Measurements from ENCODE around the gene ARID1B. TPM values are rescaled to one million over a fixed set of nuclear protein-coding genes. Genes with fewer than 3 reads are reported as not detected.

ARID1B gene
- total RNA-seq, 1 experiment from 2014 or later: 91.7 TPM

DNA sequence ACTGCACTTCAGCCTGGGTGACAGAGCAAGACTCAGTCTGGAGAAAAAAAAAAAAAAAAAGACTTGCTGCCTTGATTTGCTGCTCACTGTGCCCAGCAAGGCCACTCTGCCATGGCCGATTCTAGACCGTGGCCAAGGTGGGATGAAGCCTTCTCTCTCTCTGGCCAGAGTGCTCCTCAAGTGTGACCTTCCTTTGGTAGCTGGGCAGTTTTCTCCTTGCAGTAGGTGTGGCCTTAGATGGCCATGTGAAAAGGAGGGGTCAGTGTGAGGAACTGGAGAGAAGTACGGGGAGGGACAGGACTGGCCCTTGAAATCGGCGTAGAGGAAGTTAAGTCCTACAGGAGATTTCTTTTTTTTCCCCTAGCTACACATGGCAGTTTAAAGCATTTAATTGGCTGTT, 272.0 kb downstream of the ARID1B start:
- DNase-seq (ENCODE audit: low read depth, low spot score): no peak
- peak; percentile 68; the same call in 1 of the 2 replicates for ATAC-seq
- in situ Hi-C loops (cut with HindIII; ENCODE audit: low pct_unique_long_range_greater_than_20kb, low sequenced_read_pairs) (no loop called here), intact Hi-C loops (cut with micrococcal nuclease; ENCODE audit: unreplicated experiment) (no loop called here)
- H3K4me3 ChIP-seq (ENCODE audit: low read depth in 2 of 2, low read length in 2 of 2): no peak overlapping the region
- H3K27ac ChIP-seq (ENCODE audit: low read length): no peak overlapping the region
- TF ChIP-seq POLR2AphosphoS5 (IDR thresholded peaks at IDR 0.05; ENCODE audit: low read depth, low read length) (no peak), SIN3A (IDR thresholded peaks at IDR 0.05; ENCODE audit: borderline replicate concordance, insufficient read depth, low read depth, low read length) (no peak), TCF7L2 (IDR thresholded peaks at IDR 0.05; ENCODE audit: low read depth, low read length) (no peak)
- TF ChIP-seq, protein P1, sequence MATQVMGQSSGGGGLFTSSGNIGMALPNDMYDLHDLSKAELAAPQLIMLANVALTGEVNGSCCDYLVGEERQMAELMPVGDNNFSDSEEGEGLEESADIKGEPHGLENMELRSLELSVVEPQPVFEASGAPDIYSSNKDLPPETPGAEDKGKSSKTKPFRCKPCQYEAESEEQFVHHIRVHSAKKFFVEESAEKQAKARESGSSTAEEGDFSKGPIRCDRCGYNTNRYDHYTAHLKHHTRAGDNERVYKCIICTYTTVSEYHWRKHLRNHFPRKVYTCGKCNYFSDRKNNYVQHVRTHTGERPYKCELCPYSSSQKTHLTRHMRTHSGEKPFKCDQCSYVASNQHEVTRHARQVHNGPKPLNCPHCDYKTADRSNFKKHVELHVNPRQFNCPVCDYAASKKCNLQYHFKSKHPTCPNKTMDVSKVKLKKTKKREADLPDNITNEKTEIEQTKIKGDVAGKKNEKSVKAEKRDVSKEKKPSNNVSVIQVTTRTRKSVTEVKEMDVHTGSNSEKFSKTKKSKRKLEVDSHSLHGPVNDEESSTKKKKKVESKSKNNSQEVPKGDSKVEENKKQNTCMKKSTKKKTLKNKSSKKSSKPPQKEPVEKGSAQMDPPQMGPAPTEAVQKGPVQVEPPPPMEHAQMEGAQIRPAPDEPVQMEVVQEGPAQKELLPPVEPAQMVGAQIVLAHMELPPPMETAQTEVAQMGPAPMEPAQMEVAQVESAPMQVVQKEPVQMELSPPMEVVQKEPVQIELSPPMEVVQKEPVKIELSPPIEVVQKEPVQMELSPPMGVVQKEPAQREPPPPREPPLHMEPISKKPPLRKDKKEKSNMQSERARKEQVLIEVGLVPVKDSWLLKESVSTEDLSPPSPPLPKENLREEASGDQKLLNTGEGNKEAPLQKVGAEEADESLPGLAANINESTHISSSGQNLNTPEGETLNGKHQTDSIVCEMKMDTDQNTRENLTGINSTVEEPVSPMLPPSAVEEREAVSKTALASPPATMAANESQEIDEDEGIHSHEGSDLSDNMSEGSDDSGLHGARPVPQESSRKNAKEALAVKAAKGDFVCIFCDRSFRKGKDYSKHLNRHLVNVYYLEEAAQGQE (IDR thresholded peaks at IDR 0.05; ENCODE audit: insufficient read depth in 1 of 2, low read depth in 2 of 2, low read length in 1 of 2): no peak
- TF ChIP-seq, protein P2, sequence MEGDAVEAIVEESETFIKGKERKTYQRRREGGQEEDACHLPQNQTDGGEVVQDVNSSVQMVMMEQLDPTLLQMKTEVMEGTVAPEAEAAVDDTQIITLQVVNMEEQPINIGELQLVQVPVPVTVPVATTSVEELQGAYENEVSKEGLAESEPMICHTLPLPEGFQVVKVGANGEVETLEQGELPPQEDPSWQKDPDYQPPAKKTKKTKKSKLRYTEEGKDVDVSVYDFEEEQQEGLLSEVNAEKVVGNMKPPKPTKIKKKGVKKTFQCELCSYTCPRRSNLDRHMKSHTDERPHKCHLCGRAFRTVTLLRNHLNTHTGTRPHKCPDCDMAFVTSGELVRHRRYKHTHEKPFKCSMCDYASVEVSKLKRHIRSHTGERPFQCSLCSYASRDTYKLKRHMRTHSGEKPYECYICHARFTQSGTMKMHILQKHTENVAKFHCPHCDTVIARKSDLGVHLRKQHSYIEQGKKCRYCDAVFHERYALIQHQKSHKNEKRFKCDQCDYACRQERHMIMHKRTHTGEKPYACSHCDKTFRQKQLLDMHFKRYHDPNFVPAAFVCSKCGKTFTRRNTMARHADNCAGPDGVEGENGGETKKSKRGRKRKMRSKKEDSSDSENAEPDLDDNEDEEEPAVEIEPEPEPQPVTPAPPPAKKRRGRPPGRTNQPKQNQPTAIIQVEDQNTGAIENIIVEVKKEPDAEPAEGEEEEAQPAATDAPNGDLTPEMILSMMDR (IDR thresholded peaks at IDR 0.05): no peak
- BruUV-seq (replicated peaks): no TSS peak
- H3K9me3 ChIP-seq (ENCODE audit: control insufficient read depth, insufficient read depth, low read depth, low read length): no peaks in the 10 kb centered on the region
- no peaks in the 10 kb centered on the region for H3K27me3 ChIP-seq (ENCODE audit: control insufficient read depth, insufficient read depth, low read length)
- ChIA-PET CTCF (no interaction called here), POLR2A (interaction anchor here (0.7 kb wide), 2 partner anchors 13 to 255 kb away, joined by 3 to 5 read pairs; no protein-coding TSS in a partner anchor)
- no peaks in the 10 kb centered on the region for H3K36me3 ChIP-seq (ENCODE audit: control insufficient read depth, insufficient read depth, low read length)
- H3K4me1 ChIP-seq (ENCODE audit: control insufficient read depth, insufficient read depth, low read length): no peaks in the 10 kb centered on the region

DNA sequence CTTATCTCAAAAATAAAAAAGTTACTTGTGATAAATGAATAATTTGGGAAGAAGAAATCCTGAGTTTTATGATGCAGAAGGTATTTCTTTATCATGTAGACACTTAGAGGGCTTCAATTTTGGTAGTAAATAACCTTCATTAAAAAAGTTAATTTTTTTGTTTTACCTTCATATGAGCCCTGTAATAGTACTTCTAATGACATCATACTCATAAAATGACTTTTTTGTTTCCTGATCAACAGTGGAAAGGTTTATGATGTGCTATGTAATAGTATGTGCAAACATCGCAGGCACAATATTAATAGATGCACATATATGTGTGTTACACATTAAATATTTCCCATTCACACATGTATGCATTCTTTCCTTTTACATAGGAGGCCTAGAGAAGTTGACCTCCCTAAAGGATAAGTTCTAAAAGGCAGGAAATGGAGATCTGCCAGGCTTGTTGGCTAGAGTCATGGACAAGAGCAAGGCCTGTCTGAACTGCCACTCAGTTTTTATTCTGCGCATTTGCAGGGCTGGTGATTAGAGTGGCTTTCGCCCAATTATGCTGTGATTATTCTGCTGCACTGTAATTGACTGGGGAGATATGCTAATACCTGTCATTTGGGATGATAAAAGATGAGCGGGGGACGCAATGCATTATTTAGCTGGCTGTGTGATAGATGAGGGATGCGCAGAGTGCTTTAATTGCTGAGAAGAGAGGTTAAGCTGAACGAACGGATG, 273.5 kb downstream of the ARID1B start:
- POLR2A ChIA-PET: no interaction called here
- Histone ChIP-seq H3K4me1 (ENCODE audit: control insufficient read depth, insufficient read depth, low read length) (no peaks in the 10 kb centered on the region), H3K4me3 (ENCODE audit: low read depth in 2 of 2, low read length in 2 of 2) (no peak overlapping the region), H3K36me3 (ENCODE audit: control insufficient read depth, insufficient read depth, low read length) (no peaks in the 10 kb centered on the region), H3K27ac (ENCODE audit: low read length) (no peak overlapping the region), H3K27me3 (ENCODE audit: control insufficient read depth, insufficient read depth, low read length) (no peaks in the 10 kb centered on the region), H3K9me3 (ENCODE audit: control insufficient read depth, insufficient read depth, low read depth, low read length) (no peaks in the 10 kb centered on the region)
- intact Hi-C loops (cut with micrococcal nuclease; ENCODE audit: unreplicated experiment): no loop called here
- DNase-seq (ENCODE audit: low read depth, low spot score) (no peak), ATAC-seq (no peak)
- BruUV-seq (replicated peaks): TSS peak; percentile 14
- in situ Hi-C loops (cut with HindIII; ENCODE audit: low pct_unique_long_range_greater_than_20kb, low sequenced_read_pairs): no loop called here
- no peak for TF ChIP-seq SIN3A (IDR thresholded peaks at IDR 0.05; ENCODE audit: borderline replicate concordance, insufficient read depth, low read depth, low read length)
- CTCF ChIA-PET: interaction anchor here (0.6 kb wide), 1 partner anchor 19 kb away, joined by 3 read pairs; no protein-coding TSS in a partner anchor

DNA sequence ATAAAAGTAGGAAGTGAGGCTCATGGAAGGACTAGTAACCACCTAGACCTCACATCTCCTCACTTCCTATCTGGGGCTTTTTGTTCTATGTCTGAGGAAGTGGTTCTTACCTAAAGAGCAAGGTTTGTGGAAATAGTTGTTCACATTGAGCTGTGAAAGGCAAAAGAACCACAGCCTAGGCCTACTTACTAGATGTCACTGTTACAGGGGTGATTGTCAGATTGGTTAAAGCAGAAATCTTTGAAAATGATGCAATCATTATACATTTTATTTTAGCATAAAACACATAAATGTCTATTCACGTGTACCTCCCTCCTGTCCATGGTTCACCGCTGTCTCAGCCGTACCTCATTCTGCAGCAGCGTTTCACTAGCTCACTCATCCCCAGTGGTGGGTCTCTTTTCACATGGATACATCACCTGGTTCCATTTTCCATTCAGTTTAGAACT, 277.4 kb downstream of the ARID1B start:
- intact Hi-C loops (cut with micrococcal nuclease; ENCODE audit: unreplicated experiment): no loop called here
- Histone ChIP-seq H3K36me3 (ENCODE audit: control insufficient read depth, insufficient read depth, low read length) (no peaks in the 10 kb centered on the region), H3K9me3 (ENCODE audit: control insufficient read depth, insufficient read depth, low read depth, low read length) (no peaks in the 10 kb centered on the region), H3K4me1 (ENCODE audit: control insufficient read depth, insufficient read depth, low read length) (peaks cover 2% of the 10 kb centered on the region; the same call in 1 of the 2 replicates), H3K27me3 (ENCODE audit: control insufficient read depth, insufficient read depth, low read length) (no peaks in the 10 kb centered on the region), H3K4me3 (ENCODE audit: low read depth in 2 of 2, low read length in 2 of 2) (no peak overlapping the region), H3K27ac (ENCODE audit: low read length) (no peak overlapping the region; the same call in 1 of the 2 replicates)
- CTCF ChIA-PET: no interaction called here
- DNase-seq (ENCODE audit: low read depth, low spot score) (no peak), ATAC-seq (no peak)
- TF ChIP-seq SIN3A (IDR thresholded peaks at IDR 0.05; ENCODE audit: borderline replicate concordance, insufficient read depth, low read depth, low read length) (no peak), TCF7L2 (IDR thresholded peaks at IDR 0.05; ENCODE audit: low read depth, low read length) (no peak), POLR2AphosphoS5 (IDR thresholded peaks at IDR 0.05; ENCODE audit: low read depth, low read length) (no peak)
- TF ChIP-seq, protein P1 (IDR thresholded peaks at IDR 0.05; ENCODE audit: insufficient read depth in 1 of 2, low read depth in 2 of 2, low read length in 1 of 2): no peak
- TF ChIP-seq, protein P2 (IDR thresholded peaks at IDR 0.05): no peak
- in situ Hi-C loops (cut with HindIII; ENCODE audit: low pct_unique_long_range_greater_than_20kb, low sequenced_read_pairs): no loop called here
- POLR2A ChIA-PET: no interaction called here
- no TSS peak for BruUV-seq (replicated peaks)
